H9 (cell line): Measurements from ENCODE around the gene RNF217. TPM values are rescaled to one million over a fixed set of nuclear protein-coding genes. Genes with fewer than 3 reads are reported as not detected.

ENCODE experiments used
- DNase-seq: peaks from one replicate; pipeline ENCODE4 v3.0.0-alpha.2; 2017
- H2AFZ ChIP-seq: one replicate; pipeline ENCODE4 v1.6.1; 2013; ENCODE audit warnings: mild to moderate bottlenecking, low read length, control low read depth, moderate library complexity
- H2AK5ac ChIP-seq: 2 replicates; pipeline ENCODE4 v1.6.1; 2013; ENCODE audit warnings: low read length, control low read depth, mixed read lengths; ENCODE audit not compliant: insufficient read length
- H2BK120ac ChIP-seq: one replicate; pipeline ENCODE4 v1.6.1; 2013; ENCODE audit warnings: low read depth, mild to moderate bottlenecking, low read length, control low read depth, inconsistent platforms; ENCODE audit not compliant: poor library complexity, severe bottlenecking
- H2BK12ac ChIP-seq: 2 replicates; pipeline ENCODE4 v1.6.1; 2013; ENCODE audit warnings: low read length, control low read depth, mixed read lengths, low read depth; ENCODE audit not compliant: insufficient read length
- H2BK15ac ChIP-seq: 2 replicates; pipeline ENCODE4 v1.6.1; 2013; ENCODE audit warnings: low read depth, low read length, control low read depth
- H2BK20ac ChIP-seq: one replicate; pipeline ENCODE4 v1.6.1; 2013; ENCODE audit warnings: low read depth, mild to moderate bottlenecking, low read length, control low read depth, inconsistent platforms; ENCODE audit not compliant: poor library complexity, severe bottlenecking
- H2BK5ac ChIP-seq: 2 replicates; pipeline ENCODE4 v1.6.1; 2013; ENCODE audit warnings: low read length, control low read depth, mixed read lengths; ENCODE audit not compliant: insufficient read length
- H3K14ac ChIP-seq: 2 replicates; pipeline ENCODE4 v1.6.1; 2013; ENCODE audit warnings: low read length, control low read depth; ENCODE audit not compliant: insufficient read depth
- H3K18ac ChIP-seq: 2 replicates; pipeline ENCODE4 v1.6.1; 2013; ENCODE audit warnings: low read depth, mild to moderate bottlenecking, mixed read lengths, low read length, control low read depth; ENCODE audit not compliant: insufficient read length
- H3K23ac ChIP-seq: 2 replicates; pipeline ENCODE4 v1.6.1; 2013; ENCODE audit warnings: low read length, control low read depth, mixed read lengths, low read depth; ENCODE audit not compliant: insufficient read length
- H3K23me2 ChIP-seq: 2 replicates; pipeline ENCODE4 v1.6.1; 2013; ENCODE audit warnings: low read depth, mild to moderate bottlenecking, mixed read lengths, low read length, control low read depth; ENCODE audit not compliant: insufficient read length, poor library complexity, severe bottlenecking
- H3K27ac ChIP-seq: 2 replicates; pipeline ENCODE4 v1.5.1; 2013; ENCODE audit warnings: low read length, control low read depth, mixed read lengths, low read depth; ENCODE audit not compliant: insufficient read length
- H3K27me3 ChIP-seq: 2 replicates; pipeline ENCODE4 v1.6.1; 2013; ENCODE audit warnings: low read length, control low read depth, inconsistent platforms; ENCODE audit not compliant: insufficient read depth
- H3K4ac ChIP-seq: 2 replicates; pipeline ENCODE4 v1.6.1; 2013; ENCODE audit warnings: low read depth, mild to moderate bottlenecking, control low read depth, inconsistent platforms, low read length, moderate library complexity
- H3K4me1 ChIP-seq: 2 replicates; pipeline ENCODE4 v1.6.1; 2013; ENCODE audit warnings: low read length, control low read depth, inconsistent platforms; ENCODE audit not compliant: insufficient read depth
- H3K4me2 ChIP-seq: 2 replicates; pipeline ENCODE4 v1.6.1; 2013; ENCODE audit warnings: low read length, control low read depth, mixed read lengths; ENCODE audit not compliant: insufficient read length, insufficient read depth
- H3K56ac ChIP-seq: 2 replicates; pipeline ENCODE4 v1.6.1; 2013; ENCODE audit warnings: low read depth, mild to moderate bottlenecking, mixed read lengths, low read length, control low read depth; ENCODE audit not compliant: insufficient read length
- H3K79me1 ChIP-seq: 2 replicates; pipeline ENCODE4 v1.6.1; 2013; ENCODE audit warnings: low read depth, mild to moderate bottlenecking, moderate library complexity, low read length, control low read depth, inconsistent platforms; ENCODE audit not compliant: insufficient read depth, poor library complexity, severe bottlenecking
- H3K79me2 ChIP-seq: 2 replicates; pipeline ENCODE4 v1.6.1; 2013; ENCODE audit warnings: low read length, control low read depth, inconsistent platforms; ENCODE audit not compliant: insufficient read depth
- H3K9ac ChIP-seq: 2 replicates; pipeline ENCODE4 v1.6.1; 2013; ENCODE audit warnings: low read length, control low read depth, mixed read lengths; ENCODE audit not compliant: insufficient read length; ENCODE audit errors: extremely low read depth
- H3K9me3 ChIP-seq: one replicate; pipeline ENCODE4 v1.6.1; 2013; ENCODE audit warnings: low read depth, low read length, inconsistent platforms; ENCODE audit not compliant: control insufficient read depth
- H3T11ph ChIP-seq: one replicate; pipeline ENCODE4 v1.6.1; 2013; ENCODE audit warnings: mild to moderate bottlenecking, low read length, control low read depth, inconsistent platforms
- H4K20me1 ChIP-seq: one replicate; pipeline ENCODE4 v1.6.1; 2013; ENCODE audit not compliant: control insufficient read depth, insufficient read length, insufficient read depth
- H4K5ac ChIP-seq: 2 replicates; pipeline ENCODE4 v1.6.1; 2013; ENCODE audit warnings: low read depth, mild to moderate bottlenecking, mixed read lengths, low read length, control low read depth; ENCODE audit not compliant: insufficient read length
- H4K8ac ChIP-seq: replicated peaks from 2 replicates; pipeline ENCODE4 v1.6.1; 2013; ENCODE audit warnings: low read length, control low read depth, mixed read lengths, low read depth; ENCODE audit not compliant: insufficient read length
- H4K91ac ChIP-seq: 2 replicates; pipeline ENCODE4 v1.6.1; 2013; ENCODE audit warnings: low read depth, mild to moderate bottlenecking, moderate library complexity, mixed read lengths, low read length, control low read depth; ENCODE audit not compliant: insufficient read length
- H3K27ac Mint-ChIP-seq, 3 experiments: 2 replicates in 2 of 3; 3 replicates in 1 of 3; pipeline ENCODE4 v1.8.0; 2020 to 2021; ENCODE audit warnings: mixed read lengths in 3 of 3, mild to moderate bottlenecking in 1 of 3, moderate library complexity in 1 of 3
- H3K27me3 Mint-ChIP-seq: 2 replicates; pipeline ENCODE4 v1.8.0; 2021; ENCODE audit warnings: low read depth, mild to moderate bottlenecking, moderate library complexity, mixed read lengths
- H3K36me3 Mint-ChIP-seq, 3 experiments: 2 replicates in 2 of 3; 3 replicates in 1 of 3; pipeline ENCODE4 v1.8.0; 2020 to 2021; ENCODE audit warnings: low read depth in 3 of 3, mixed read lengths in 3 of 3; ENCODE audit not compliant: insufficient read depth in 1 of 3
- H3K4me1 Mint-ChIP-seq, 2 experiments: 2 replicates each; pipeline ENCODE4 v1.8.0; 2020; ENCODE audit warnings: mixed read lengths in 2 of 2
- H3K4me3 Mint-ChIP-seq, 2 experiments: 2 replicates in 1 of 2; 3 replicates in 1 of 2; pipeline ENCODE4 v1.8.0; 2020 to 2021; ENCODE audit warnings: mild to moderate bottlenecking in 2 of 2, mixed read lengths in 2 of 2, moderate library complexity in 1 of 2
- H3K9me3 Mint-ChIP-seq, 2 experiments: 2 replicates in 1 of 2; 3 replicates in 1 of 2; pipeline ENCODE4 v1.8.0; 2020; ENCODE audit warnings: mild to moderate bottlenecking in 2 of 2, mixed read lengths in 2 of 2, moderate library complexity in 1 of 2
- CTCF ChIP-seq: fragments of 200-600 bp; sonication (generic); conservative IDR thresholded peaks from 3 replicates; pipeline ENCODE4 v1.8.0; 2021; ENCODE audit warnings: antibody characterized with exemption, mild to moderate bottlenecking
- total RNA-seq: library from RNA; stranded (reverse); gene quantifications from 2 replicates; pipeline ENCODE4 v1.2.1, GENCODE V29; 2021

The RNF217 gene
- total RNA-seq, 1 experiment from 2014 or later, result 9.6 TPM

DNA sequence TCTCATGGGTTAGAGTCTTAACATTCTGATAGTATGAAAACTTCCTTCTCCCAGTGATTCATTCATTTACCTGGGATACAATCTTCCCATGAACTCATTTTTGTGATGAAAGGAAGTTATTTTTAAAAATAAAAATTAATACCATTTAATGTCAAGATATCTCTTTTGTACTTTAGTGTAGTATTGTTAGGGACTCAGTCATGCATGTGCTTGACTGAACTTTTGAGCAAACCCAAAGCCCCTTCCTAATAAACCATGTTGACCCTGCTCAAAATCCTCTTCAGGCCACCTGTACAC, 52.4 kb downstream of the RNF217 start:
- H2BK15ac ChIP-seq, result no peak overlapping the region
- H3K36me3 Mint-ChIP-seq, result no peaks in the 10 kb centered on the region; a peak in 1 of 7 replicates
- no peak overlapping the region for H3K27ac ChIP-seq
- TF ChIP-seq CTCF, result no peak
- H3K56ac ChIP-seq, result no peak overlapping the region
- no peak overlapping the region for H2BK20ac ChIP-seq
- no peak overlapping the region for H3K18ac ChIP-seq
- peaks cover 19 to 20% of the 10 kb centered on the region in 2 experiments for H3K4me1 Mint-ChIP-seq
- H3K14ac ChIP-seq, result no peak overlapping the region
- no peak overlapping the region for H3K4ac ChIP-seq
- no peak overlapping the region for H4K8ac ChIP-seq
- H3K27me3 Mint-ChIP-seq, result no peaks in the 10 kb centered on the region
- no peaks in the 10 kb centered on the region for H3K79me2 ChIP-seq
- H2AFZ ChIP-seq, result no peak overlapping the region
- H2BK5ac ChIP-seq, result no peak overlapping the region
- H3K27ac Mint-ChIP-seq, result no peak overlapping the region
- H3K4me3 Mint-ChIP-seq, result no peak overlapping the region
- no peaks in the 10 kb centered on the region for H3K79me1 ChIP-seq
- H4K5ac ChIP-seq, result no peak overlapping the region
- H2BK12ac ChIP-seq, result no peak overlapping the region
- H3T11ph ChIP-seq, result no peak overlapping the region
- H2AK5ac ChIP-seq, result no peak overlapping the region
- H3K23ac ChIP-seq, result no peak overlapping the region
- H3K9me3 ChIP-seq, result no peaks in the 10 kb centered on the region
- H3K9me3 Mint-ChIP-seq, result no peaks in the 10 kb centered on the region
- no peaks in the 10 kb centered on the region for H3K27me3 ChIP-seq
- H3K9ac ChIP-seq, result no peak overlapping the region
- H3K23me2 ChIP-seq, result no peaks in the 10 kb centered on the region
- H3K4me1 ChIP-seq, result peaks cover 5% of the 10 kb centered on the region; the same call in 1 of the 2 replicates
- DNase-seq, result no peak
- no peak overlapping the region for H4K91ac ChIP-seq
- H2BK120ac ChIP-seq, result no peak overlapping the region
- H3K4me2 ChIP-seq, result no peak overlapping the region
- H4K20me1 ChIP-seq, result no peaks in the 10 kb centered on the region
